Measurements from ENCODE around the gene ZMAT2. TPM values are rescaled to one million over a fixed set of nuclear protein-coding genes. Genes with fewer than 3 reads are reported as not detected.
A peak's percentile ranks its signal among the peaks of the same experiment; 100 is the strongest.
"Not testable (repeated sequence)": the region's sequence is repeated elsewhere in the genome, so short reads cannot be mapped to it uniquely, and the experiment has no call there.

Gene ZMAT2
- polyA plus RNA-seq, 1 donor (not counting 4 experiments of a cell fraction or from before 2014, with no cell fraction given), result 75.0 TPM

DNA sequence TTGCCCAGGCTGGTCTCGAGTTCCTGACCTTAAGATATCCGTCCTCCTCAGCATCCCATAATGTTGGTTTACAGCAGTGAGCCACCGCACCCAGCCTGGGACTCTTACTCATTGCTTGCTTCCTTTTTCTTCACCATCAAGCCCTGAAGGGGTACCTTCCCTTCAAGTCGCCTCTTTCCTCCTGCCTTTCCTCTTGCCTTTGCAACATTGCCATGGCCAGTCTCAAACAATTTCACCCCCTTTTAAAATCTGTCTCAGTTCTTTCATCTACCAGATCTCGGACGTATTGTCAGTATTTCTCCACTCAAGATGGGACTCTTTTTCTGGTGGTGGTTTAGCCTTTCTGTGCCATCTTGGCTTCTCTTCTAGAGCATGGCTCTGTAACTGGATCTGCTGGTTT is 20.5 kb downstream of the ZMAT2 start:
- H3K27me3 ChIP-seq (ENCODE audit: control insufficient read depth, extremely low read depth, insufficient read depth, low read length); FAIRE-seq; H3K9me1 ChIP-seq (ENCODE audit: control insufficient read depth, extremely low read depth, insufficient read depth, low read length); H3K9ac ChIP-seq (ENCODE audit: control insufficient read depth, extremely low read depth, insufficient read depth, low read length); H3K4me3 ChIP-seq (ENCODE audit: control insufficient read depth in 2 of 3, extremely low read depth in 1 of 3, insufficient read depth in 2 of 3, low read depth in 1 of 3, low read length in 3 of 3); H2AFZ ChIP-seq (ENCODE audit: control insufficient read depth, low read length); H3K36me3 ChIP-seq (ENCODE audit: control insufficient read depth in 2 of 2, extremely low read depth in 1 of 2, insufficient read depth in 2 of 2, low read length in 2 of 2); H3K4me1 ChIP-seq (ENCODE audit: control insufficient read depth, extremely low read depth, insufficient read depth, low read length); DNase-seq (ENCODE audit: low read depth, low spot score); H4K20me1 ChIP-seq (ENCODE audit: control insufficient read depth, extremely low read depth, insufficient read depth, low read length); H3K4me2 ChIP-seq (ENCODE audit: control insufficient read depth, extremely low read depth, insufficient read depth, low read depth, low read length); H3K79me2 ChIP-seq (ENCODE audit: control insufficient read depth, insufficient read depth, low read length); dilution Hi-C loops (cut with MboI; ENCODE audit: extremely low pct_ligation_motif_present, low sequenced_read_pairs); H3K9me3 ChIP-seq (ENCODE audit: control insufficient read depth, low read depth, low read length); H3K27ac ChIP-seq (ENCODE audit: control insufficient read depth, insufficient read depth, low read length): not testable (repeated sequence)

DNA sequence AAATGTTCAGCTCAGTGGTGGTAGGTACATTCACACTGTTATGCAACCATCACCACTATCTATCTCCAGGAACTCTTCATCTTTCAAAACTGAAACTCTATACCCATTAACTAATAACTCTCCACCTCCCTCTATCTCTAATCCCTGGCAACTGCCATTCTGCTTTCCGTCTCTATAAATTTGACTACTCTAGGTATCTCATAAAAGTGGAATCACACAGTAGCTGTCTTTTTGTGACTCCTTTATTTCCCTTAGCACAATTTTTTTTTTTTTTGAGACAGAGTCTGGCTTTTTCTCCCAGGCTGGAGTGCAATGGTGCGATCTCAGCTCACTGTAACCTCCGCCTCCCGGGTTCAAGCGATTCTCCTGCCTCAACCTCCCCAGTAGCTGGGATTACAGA is 21.1 kb downstream of the ZMAT2 start:
- H3K9me3 ChIP-seq (ENCODE audit: control insufficient read depth, low read depth, low read length); H3K4me3 ChIP-seq (ENCODE audit: control insufficient read depth in 2 of 3, extremely low read depth in 1 of 3, insufficient read depth in 2 of 3, low read depth in 1 of 3, low read length in 3 of 3); H3K27me3 ChIP-seq (ENCODE audit: control insufficient read depth, extremely low read depth, insufficient read depth, low read length); H3K4me1 ChIP-seq (ENCODE audit: control insufficient read depth, extremely low read depth, insufficient read depth, low read length); H3K27ac ChIP-seq (ENCODE audit: control insufficient read depth, insufficient read depth, low read length); H3K36me3 ChIP-seq (ENCODE audit: control insufficient read depth in 2 of 2, extremely low read depth in 1 of 2, insufficient read depth in 2 of 2, low read length in 2 of 2); H3K9me1 ChIP-seq (ENCODE audit: control insufficient read depth, extremely low read depth, insufficient read depth, low read length); H3K79me2 ChIP-seq (ENCODE audit: control insufficient read depth, insufficient read depth, low read length); H3K9ac ChIP-seq (ENCODE audit: control insufficient read depth, extremely low read depth, insufficient read depth, low read length); FAIRE-seq; H4K20me1 ChIP-seq (ENCODE audit: control insufficient read depth, extremely low read depth, insufficient read depth, low read length); dilution Hi-C loops (cut with MboI; ENCODE audit: extremely low pct_ligation_motif_present, low sequenced_read_pairs); H3K4me2 ChIP-seq (ENCODE audit: control insufficient read depth, extremely low read depth, insufficient read depth, low read depth, low read length); DNase-seq (ENCODE audit: low read depth, low spot score); H2AFZ ChIP-seq (ENCODE audit: control insufficient read depth, low read length): not testable (repeated sequence)

DNA sequence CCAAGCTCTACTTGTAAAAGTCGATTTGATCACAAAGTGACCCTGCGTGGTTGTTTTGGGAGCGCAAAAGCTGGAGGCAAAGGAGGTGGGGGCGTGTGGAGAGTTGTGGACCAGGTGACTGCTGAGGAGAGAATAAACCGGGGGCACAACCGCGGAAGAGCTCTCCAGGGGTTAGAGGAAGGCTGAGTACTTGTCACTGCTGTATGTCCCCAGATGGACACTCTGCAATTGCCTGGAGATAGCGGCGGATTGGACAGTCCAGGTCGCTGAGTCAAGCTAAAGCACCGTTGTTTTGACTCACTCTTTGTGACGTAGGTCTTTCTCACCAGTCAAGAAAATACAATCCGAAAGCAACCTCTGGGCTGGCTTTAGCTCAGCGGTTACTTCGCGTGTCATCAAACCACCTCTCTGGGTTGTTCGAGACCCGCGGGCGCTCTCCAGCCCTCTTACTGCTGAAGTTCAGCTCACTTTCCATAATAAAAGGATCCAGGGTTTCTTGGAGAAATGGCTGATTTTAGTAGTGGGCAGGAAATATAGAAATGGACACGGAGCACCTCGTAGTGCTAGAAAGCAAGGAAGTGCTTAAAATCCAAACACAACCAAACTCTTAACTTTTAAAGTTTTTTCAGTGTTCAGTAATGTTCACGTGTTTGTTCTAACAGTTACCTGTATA is 25.7 kb downstream of the ZMAT2 start:
- no peaks in the 10 kb centered on the region for H4K20me1 ChIP-seq (ENCODE audit: control insufficient read depth, extremely low read depth, insufficient read depth, low read length)
- dilution Hi-C loops (cut with MboI; ENCODE audit: extremely low pct_ligation_motif_present, low sequenced_read_pairs), result no loop called here
- FAIRE-seq, result peak; percentile 94
- no peak overlapping the region for H3K9ac ChIP-seq (ENCODE audit: control insufficient read depth, extremely low read depth, insufficient read depth, low read length)
- DNase-seq (ENCODE audit: low read depth, low spot score), result peak; percentile 88
- no peaks in the 10 kb centered on the region for H3K27me3 ChIP-seq (ENCODE audit: control insufficient read depth, extremely low read depth, insufficient read depth, low read length)
- H3K9me1 ChIP-seq (ENCODE audit: control insufficient read depth, extremely low read depth, insufficient read depth, low read length), result no peaks in the 10 kb centered on the region
- H3K9me3 ChIP-seq (ENCODE audit: control insufficient read depth, low read depth, low read length), result no peaks in the 10 kb centered on the region
- no peaks in the 10 kb centered on the region for H3K36me3 ChIP-seq (ENCODE audit: control insufficient read depth in 2 of 2, extremely low read depth in 1 of 2, insufficient read depth in 2 of 2, low read length in 2 of 2)
- no peaks in the 10 kb centered on the region for H3K4me1 ChIP-seq (ENCODE audit: control insufficient read depth, extremely low read depth, insufficient read depth, low read length)
- peak overlapping the region; percentile 7 for H2AFZ ChIP-seq (ENCODE audit: control insufficient read depth, low read length)
- H3K4me2 ChIP-seq (ENCODE audit: control insufficient read depth, extremely low read depth, insufficient read depth, low read depth, low read length), result peak overlapping the region; percentile 55
- TF ChIP-seq, protein P1, sequence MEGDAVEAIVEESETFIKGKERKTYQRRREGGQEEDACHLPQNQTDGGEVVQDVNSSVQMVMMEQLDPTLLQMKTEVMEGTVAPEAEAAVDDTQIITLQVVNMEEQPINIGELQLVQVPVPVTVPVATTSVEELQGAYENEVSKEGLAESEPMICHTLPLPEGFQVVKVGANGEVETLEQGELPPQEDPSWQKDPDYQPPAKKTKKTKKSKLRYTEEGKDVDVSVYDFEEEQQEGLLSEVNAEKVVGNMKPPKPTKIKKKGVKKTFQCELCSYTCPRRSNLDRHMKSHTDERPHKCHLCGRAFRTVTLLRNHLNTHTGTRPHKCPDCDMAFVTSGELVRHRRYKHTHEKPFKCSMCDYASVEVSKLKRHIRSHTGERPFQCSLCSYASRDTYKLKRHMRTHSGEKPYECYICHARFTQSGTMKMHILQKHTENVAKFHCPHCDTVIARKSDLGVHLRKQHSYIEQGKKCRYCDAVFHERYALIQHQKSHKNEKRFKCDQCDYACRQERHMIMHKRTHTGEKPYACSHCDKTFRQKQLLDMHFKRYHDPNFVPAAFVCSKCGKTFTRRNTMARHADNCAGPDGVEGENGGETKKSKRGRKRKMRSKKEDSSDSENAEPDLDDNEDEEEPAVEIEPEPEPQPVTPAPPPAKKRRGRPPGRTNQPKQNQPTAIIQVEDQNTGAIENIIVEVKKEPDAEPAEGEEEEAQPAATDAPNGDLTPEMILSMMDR (optimal IDR thresholded peaks at IDR 0.05 in 1 of 3, IDR thresholded peaks at IDR 0.05 in 1 of 3, conservative IDR thresholded peaks at IDR 0.05 in 1 of 3; ENCODE audit: extremely low read depth in 1 of 3, insufficient read depth in 2 of 3, low read length in 3 of 3), result no peak
- no peak for TF ChIP-seq EZH2 (IDR thresholded peaks at IDR 0.05; ENCODE audit: low read length)
- H3K79me2 ChIP-seq (ENCODE audit: control insufficient read depth, insufficient read depth, low read length), result no peaks in the 10 kb centered on the region
- H3K27ac ChIP-seq (ENCODE audit: control insufficient read depth, insufficient read depth, low read length), result no peak overlapping the region
- H3K4me3 ChIP-seq (ENCODE audit: control insufficient read depth in 2 of 3, extremely low read depth in 1 of 3, insufficient read depth in 2 of 3, low read depth in 1 of 3, low read length in 3 of 3), result peak overlapping the region; percentile 31 to 45 (median 31)

All from keratinocyte (primary cell).